ENCODE measurements around the gene TMEM61. TPM values are rescaled to one million over a fixed set of nuclear protein-coding genes. Genes with fewer than 3 reads are reported as not detected.

TMEM61 gene
- total and polyA plus RNA-seq, 2 donors (not counting 1 experiment from before 2014, with no cell fraction given), result not detected

GRCh38 chr1:55010194-55010886, 29.9 kb downstream of the TMEM61 start:
- Histone ChIP-seq H3K4me3 (replicated peaks in 1 of 4; ENCODE audit: control extremely low read depth in 1 of 4, insufficient read depth in 1 of 4, low read depth in 3 of 4, low read length in 4 of 4) (no peak overlapping the region), H3K36me3 (ENCODE audit: control insufficient read depth, insufficient read depth, low read length) (no peaks in the 10 kb centered on the region), H3K27me3 (ENCODE audit: control insufficient read depth, insufficient read depth, low read length) (peaks cover 19% of the 10 kb centered on the region), H3K9ac (ENCODE audit: insufficient read depth, low read length) (no peak overlapping the region), H3K9me3 (ENCODE audit: control insufficient read depth, insufficient read depth, low read depth, low read length) (no peaks in the 10 kb centered on the region), H4K20me1 (ENCODE audit: control insufficient read depth, extremely low read depth, insufficient read depth, low read length) (no peaks in the 10 kb centered on the region), H3K4me1 (ENCODE audit: control insufficient read depth, extremely low read depth, insufficient read depth, low read length) (peaks cover 8% of the 10 kb centered on the region), H3K4me2 (ENCODE audit: extremely low read depth, insufficient read depth, low read length) (no peak overlapping the region), H3K27ac (ENCODE audit: insufficient read depth, low read length) (no peak overlapping the region), H3K79me2 (ENCODE audit: control insufficient read depth, insufficient read depth, low read length) (no peaks in the 10 kb centered on the region), H2AFZ (ENCODE audit: low read length) (no peak overlapping the region)
- DNase-seq (ENCODE audit: low read depth in 2 of 2), result no peak
- TF ChIP-seq CTCF (conservative IDR thresholded peaks at IDR 0.05 in 1 of 2, IDR thresholded peaks at IDR 0.05 in 1 of 2; ENCODE audit: low read depth in 1 of 2, low read length in 2 of 2), result no peak

- Histone ChIP-seq H4K20me1 (ENCODE audit: control insufficient read depth, extremely low read depth, insufficient read depth, low read length) (no peaks in the 10 kb centered on the region), H3K4me2 (ENCODE audit: extremely low read depth, insufficient read depth, low read length) (no peak overlapping the region), H3K27me3 (ENCODE audit: control insufficient read depth, insufficient read depth, low read length) (peaks cover 22% of the 10 kb centered on the region), H3K79me2 (ENCODE audit: control insufficient read depth, insufficient read depth, low read length) (no peaks in the 10 kb centered on the region), H3K4me1 (ENCODE audit: control insufficient read depth, extremely low read depth, insufficient read depth, low read length) (peaks cover 8% of the 10 kb centered on the region), H2AFZ (ENCODE audit: low read length) (no peak overlapping the region), H3K27ac (ENCODE audit: insufficient read depth, low read length) (no peak overlapping the region), H3K4me3 (replicated peaks in 1 of 4; ENCODE audit: control extremely low read depth in 1 of 4, insufficient read depth in 1 of 4, low read depth in 3 of 4, low read length in 4 of 4) (no peak overlapping the region), H3K9me3 (ENCODE audit: control insufficient read depth, insufficient read depth, low read depth, low read length) (no peaks in the 10 kb centered on the region), H3K9ac (ENCODE audit: insufficient read depth, low read length) (no peak overlapping the region), H3K36me3 (ENCODE audit: control insufficient read depth, insufficient read depth, low read length) (no peaks in the 10 kb centered on the region)
- TF ChIP-seq EZH2 (IDR thresholded peaks at IDR 0.05; ENCODE audit: low read length, missing control alignments) (no peak), CTCF (conservative IDR thresholded peaks at IDR 0.05 in 1 of 2, IDR thresholded peaks at IDR 0.05 in 1 of 2; ENCODE audit: low read depth in 1 of 2, low read length in 2 of 2) (peak in 1 of 2 donors; percentile 5)
- DNase-seq (ENCODE audit: low read depth in 2 of 2), result no peak
Observed at GRCh38 chr1:55010887-55011217, 30.4 kb downstream of the TMEM61 start.

GRCh38 chr1:55012661-55013060, 32.2 kb downstream of the TMEM61 start:
- Histone ChIP-seq H3K79me2 (ENCODE audit: control insufficient read depth, insufficient read depth, low read length) (no peaks in the 10 kb centered on the region), H3K4me1 (ENCODE audit: control insufficient read depth, extremely low read depth, insufficient read depth, low read length) (peaks cover 5% of the 10 kb centered on the region), H4K20me1 (ENCODE audit: control insufficient read depth, extremely low read depth, insufficient read depth, low read length) (no peaks in the 10 kb centered on the region), H3K9me3 (ENCODE audit: control insufficient read depth, insufficient read depth, low read depth, low read length) (no peaks in the 10 kb centered on the region), H3K4me2 (ENCODE audit: extremely low read depth, insufficient read depth, low read length) (no peak overlapping the region), H3K27ac (ENCODE audit: insufficient read depth, low read length) (no peak overlapping the region), H2AFZ (ENCODE audit: low read length) (no peak overlapping the region), H3K9ac (ENCODE audit: insufficient read depth, low read length) (no peak overlapping the region), H3K36me3 (ENCODE audit: control insufficient read depth, insufficient read depth, low read length) (no peaks in the 10 kb centered on the region), H3K27me3 (ENCODE audit: control insufficient read depth, insufficient read depth, low read length) (peaks cover 22% of the 10 kb centered on the region), H3K4me3 (replicated peaks in 1 of 4; ENCODE audit: control extremely low read depth in 1 of 4, insufficient read depth in 1 of 4, low read depth in 3 of 4, low read length in 4 of 4) (no peak overlapping the region)
- no peak for DNase-seq (ENCODE audit: low read depth in 2 of 2)
- TF ChIP-seq EZH2 (IDR thresholded peaks at IDR 0.05; ENCODE audit: low read length, missing control alignments), result no peak
- no peak for TF ChIP-seq CTCF (conservative IDR thresholded peaks at IDR 0.05 in 1 of 2, IDR thresholded peaks at IDR 0.05 in 1 of 2; ENCODE audit: low read depth in 1 of 2, low read length in 2 of 2)
